GM21526 (cell line): ENCODE measurements around the gene NPSR1.
"Not testable (repeated sequence)": the region's sequence is repeated elsewhere in the genome, so short reads cannot be mapped to it uniquely, and the experiment has no call there.

Experiments used
- ATAC-seq: cut with Tn5 transposase; IDR thresholded peaks from one replicate; pipeline ENCODE4 v1.9.1; 2021; ENCODE audit warnings: moderate library complexity; ENCODE audit not compliant: unreplicated experiment, low FRiP score

Gene NPSR1

GRCh38 chr7:34858444-34858843, 200.4 kb downstream of the NPSR1 start:
- ATAC-seq: not testable (repeated sequence)

GRCh38 chr7:34859281-34859680, 201.3 kb downstream of the NPSR1 start:
- ATAC-seq: not testable (repeated sequence)

- ATAC-seq: not testable (repeated sequence)
Measured at GRCh38 chr7:34866222-34866621, 208.2 kb downstream of the NPSR1 start.

GRCh38 chr7:34867341-34867740, 209.3 kb downstream of the NPSR1 start:
- ATAC-seq: not testable (repeated sequence)

- not testable (repeated sequence) for ATAC-seq
Measured at GRCh38 chr7:34868602-34869001, 210.6 kb downstream of the NPSR1 start.

GRCh38 chr7:34869057-34869456, 211.0 kb downstream of the NPSR1 start:
- ATAC-seq: no peak

GRCh38 chr7:34870041-34870440, 212.0 kb downstream of the NPSR1 start:
- not testable (repeated sequence) for ATAC-seq

GRCh38 chr7:34874329-34874728, 216.3 kb downstream of the NPSR1 start:
- not testable (repeated sequence) for ATAC-seq

GRCh38 chr7:34875481-34875880, 217.5 kb downstream of the NPSR1 start:
- ATAC-seq: no peak

- not testable (repeated sequence) for ATAC-seq
Measured at GRCh38 chr7:34878944-34879735, 221.1 kb downstream of the NPSR1 start.

- no peak for ATAC-seq
Measured at GRCh38 chr7:34879871-34880270, 221.9 kb downstream of the NPSR1 start.

GRCh38 chr7:34883855-34884254, 225.8 kb downstream of the NPSR1 start:
- ATAC-seq: not testable (repeated sequence)

GRCh38 chr7:34886856-34887255, 228.8 kb downstream of the NPSR1 start:
- ATAC-seq: no peak

GRCh38 chr7:34889951-34890350, 231.9 kb downstream of the NPSR1 start:
- no peak for ATAC-seq

GRCh38 chr7:34895202-34895601, 237.2 kb downstream of the NPSR1 start:
- no peak for ATAC-seq
